HG02938 (cell line): ENCODE data around the gene MORN2.

Source experiments
- ATAC-seq: cut with Tn5 transposase; IDR thresholded peaks from one replicate; pipeline ENCODE4 v1.9.1; 2021; ENCODE audit warnings: mild to moderate bottlenecking, moderate library complexity; ENCODE audit not compliant: unreplicated experiment

The MORN2 gene

GRCh38 chr2:38889045-38889444 lies 13.3 kb downstream of the MORN2 start:
- ATAC-seq: no peak

GRCh38 chr2:38889575-38889974 lies 13.8 kb downstream of the MORN2 start, which contains the start of gene ARHGEF33:
TSS of gene ARHGEF33 (plus strand) at chr2:38889875. CDS start at chr2:38919448, 29,573 bp downstream.
- ATAC-seq: no peak

GRCh38 chr2:38892819-38893218 lies 17.0 kb downstream of the MORN2 start:
- no peak for ATAC-seq

GRCh38 chr2:38898256-38898655 lies 22.5 kb downstream of the MORN2 start:
- no peak for ATAC-seq

- ATAC-seq: no peak
These were observed 24.9 kb downstream of the MORN2 start for GRCh38 chr2:38900726-38901125.

GRCh38 chr2:38905251-38905650 lies 29.5 kb downstream of the MORN2 start:
- no peak for ATAC-seq

GRCh38 chr2:38907242-38907641 lies 31.5 kb downstream of the MORN2 start:
- ATAC-seq: no peak

- peak; percentile 90 for ATAC-seq
These were observed 32.2 kb downstream of the MORN2 start for GRCh38 chr2:38907743-38908562.

- no peak for ATAC-seq
These were observed 34.1 kb downstream of the MORN2 start for GRCh38 chr2:38909872-38910271.

GRCh38 chr2:38911191-38911590 lies 35.4 kb downstream of the MORN2 start:
- no peak for ATAC-seq

GRCh38 chr2:38912619-38913018 lies 36.8 kb downstream of the MORN2 start:
- no peak for ATAC-seq

- ATAC-seq: no peak
These were observed 46.6 kb downstream of the MORN2 start for GRCh38 chr2:38922389-38922788.

- no peak for ATAC-seq
These were observed 47.1 kb downstream of the MORN2 start for GRCh38 chr2:38922902-38923301.

- no peak for ATAC-seq
These were observed 50.2 kb downstream of the MORN2 start for GRCh38 chr2:38925982-38926381.

- no peak for ATAC-seq
These were observed 54.8 kb downstream of the MORN2 start for GRCh38 chr2:38930600-38930999.
